Glutamatergic neuron (in vitro differentiated cells): Measurements from ENCODE around the gene RTN4RL2. TPM values are rescaled to one million over a fixed set of nuclear protein-coding genes. Genes with fewer than 3 reads are reported as not detected.

ENCODE experiments used
- DNase-seq: peaks from one replicate; pipeline ENCODE4 v3.0.0; 2022
- H3K27ac Mint-ChIP-seq: one replicate; pipeline ENCODE4 v1.8.0; 2020; ENCODE audit warnings: mild to moderate bottlenecking, mixed read lengths, inconsistent platforms; ENCODE audit not compliant: unreplicated experiment
- H3K27me3 Mint-ChIP-seq: one replicate; pipeline ENCODE4 v1.8.0; 2020; ENCODE audit warnings: mild to moderate bottlenecking, moderate library complexity, mixed read lengths, inconsistent platforms; ENCODE audit not compliant: unreplicated experiment
- H3K36me3 Mint-ChIP-seq: one replicate; pipeline ENCODE4 v1.8.0; 2020; ENCODE audit warnings: mild to moderate bottlenecking, mixed read lengths, inconsistent platforms; ENCODE audit not compliant: unreplicated experiment
- H3K4me1 Mint-ChIP-seq: one replicate; pipeline ENCODE4 v1.8.0; 2020; ENCODE audit warnings: mild to moderate bottlenecking, low read depth, mixed read lengths, inconsistent platforms; ENCODE audit not compliant: unreplicated experiment
- H3K4me3 Mint-ChIP-seq: one replicate; pipeline ENCODE4 v1.8.0; 2020; ENCODE audit warnings: mild to moderate bottlenecking, mixed read lengths, inconsistent platforms; ENCODE audit not compliant: unreplicated experiment
- H3K9me3 Mint-ChIP-seq: one replicate; pipeline ENCODE4 v1.8.0; 2020; ENCODE audit warnings: mild to moderate bottlenecking, moderate library complexity, mixed read lengths, inconsistent platforms; ENCODE audit not compliant: unreplicated experiment
- total RNA-seq: library from RNA; stranded (reverse); fragmentation: NEBNext Ultra II Directional; extraction: Animal tissue kit (Norgen Biotek cat#: 25700); gene quantifications from one replicate; pipeline ENCODE4 v1.2.1, GENCODE V29; 2021; ENCODE audit not compliant: unreplicated experiment
- TF ChIP-seq, protein P1 (sequence below): fragments of 200-600 bp; sonication (generic); IDR thresholded peaks from one replicate; pipeline ENCODE4 v1.5.0; 2021; ENCODE audit not compliant: partially characterized antibody, unreplicated experiment

RTN4RL2 gene
- total RNA-seq, 1 donor from 2014 or later: 119 TPM

- TF ChIP-seq, protein P1, sequence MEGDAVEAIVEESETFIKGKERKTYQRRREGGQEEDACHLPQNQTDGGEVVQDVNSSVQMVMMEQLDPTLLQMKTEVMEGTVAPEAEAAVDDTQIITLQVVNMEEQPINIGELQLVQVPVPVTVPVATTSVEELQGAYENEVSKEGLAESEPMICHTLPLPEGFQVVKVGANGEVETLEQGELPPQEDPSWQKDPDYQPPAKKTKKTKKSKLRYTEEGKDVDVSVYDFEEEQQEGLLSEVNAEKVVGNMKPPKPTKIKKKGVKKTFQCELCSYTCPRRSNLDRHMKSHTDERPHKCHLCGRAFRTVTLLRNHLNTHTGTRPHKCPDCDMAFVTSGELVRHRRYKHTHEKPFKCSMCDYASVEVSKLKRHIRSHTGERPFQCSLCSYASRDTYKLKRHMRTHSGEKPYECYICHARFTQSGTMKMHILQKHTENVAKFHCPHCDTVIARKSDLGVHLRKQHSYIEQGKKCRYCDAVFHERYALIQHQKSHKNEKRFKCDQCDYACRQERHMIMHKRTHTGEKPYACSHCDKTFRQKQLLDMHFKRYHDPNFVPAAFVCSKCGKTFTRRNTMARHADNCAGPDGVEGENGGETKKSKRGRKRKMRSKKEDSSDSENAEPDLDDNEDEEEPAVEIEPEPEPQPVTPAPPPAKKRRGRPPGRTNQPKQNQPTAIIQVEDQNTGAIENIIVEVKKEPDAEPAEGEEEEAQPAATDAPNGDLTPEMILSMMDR: peak; percentile 95
- peak; percentile 78 for DNase-seq
- peaks cover 23% of the 10 kb centered on the region for H3K9me3 Mint-ChIP-seq
- peak overlapping the region; percentile 93 for H3K4me3 Mint-ChIP-seq
- H3K36me3 Mint-ChIP-seq: no peaks in the 10 kb centered on the region
- peaks cover 22% of the 10 kb centered on the region for H3K27me3 Mint-ChIP-seq
- H3K27ac Mint-ChIP-seq: peak overlapping the region; percentile 72
- peaks cover 17% of the 10 kb centered on the region for H3K4me1 Mint-ChIP-seq
Observed at GRCh38 chr11:57458410-57459163, 1.7 kb upstream of the RTN4RL2 start.

GRCh38 chr11:57459164-57460021 is 935 bp upstream of the RTN4RL2 start:
- DNase-seq: peak; percentile 34
- Mint-ChIP-seq H3K36me3 (no peaks in the 10 kb centered on the region), H3K27me3 (peaks cover 22% of the 10 kb centered on the region), H3K4me1 (peaks cover 23% of the 10 kb centered on the region), H3K4me3 (peak overlapping the region; percentile 97), H3K9me3 (peaks cover 28% of the 10 kb centered on the region), H3K27ac (peak overlapping the region; percentile 83)
- TF ChIP-seq, protein P1: no peak

DNA sequence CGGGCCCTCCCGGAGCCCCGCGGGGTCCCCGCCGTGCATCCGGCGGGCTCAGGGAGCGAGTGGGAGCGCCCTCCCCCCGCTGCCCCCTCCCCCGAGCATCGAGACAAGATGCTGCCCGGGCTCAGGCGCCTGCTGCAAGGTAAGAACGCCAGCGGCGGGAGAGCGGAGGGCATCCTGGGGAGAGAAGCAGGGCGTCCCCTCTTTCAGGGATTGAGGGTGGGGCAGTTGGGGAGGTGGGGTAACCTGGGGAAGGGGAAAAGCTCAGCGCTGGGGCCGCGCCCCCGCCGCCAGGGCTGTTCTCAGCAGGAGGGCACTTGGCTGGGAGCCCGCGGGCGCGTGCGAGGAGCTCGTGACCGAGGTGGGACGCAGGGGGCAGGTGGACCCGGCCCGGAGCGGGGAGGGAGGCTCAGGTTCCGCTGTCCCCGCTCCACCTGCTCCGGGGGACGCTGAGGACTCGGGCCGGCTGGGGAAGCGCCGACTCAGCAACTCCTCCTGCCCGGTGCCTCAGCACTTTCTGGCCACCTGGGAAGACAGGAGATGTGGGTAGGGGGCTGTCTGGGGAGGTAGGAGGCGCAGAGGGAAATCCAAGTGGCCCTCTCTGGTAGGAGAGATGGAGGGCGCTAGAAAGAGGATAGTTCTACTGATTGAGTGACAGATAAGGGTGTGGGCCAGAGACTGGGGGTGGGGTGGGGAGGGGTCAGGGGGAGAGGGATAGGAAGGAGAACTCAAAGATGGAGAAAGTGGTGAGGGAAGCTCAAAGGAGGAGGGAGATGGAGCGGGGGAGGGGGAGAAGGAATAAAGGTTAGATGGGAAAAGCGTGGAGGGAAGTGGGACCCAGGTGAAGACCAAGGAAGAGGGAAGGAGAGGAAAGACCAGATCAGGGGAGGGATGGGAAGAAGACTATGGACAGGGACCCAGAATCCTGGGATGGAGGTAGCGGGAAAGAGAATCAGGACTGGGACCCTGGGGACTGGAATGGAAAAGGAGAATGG is 726 bp downstream of the RTN4RL2 start:
- peaks cover 22% of the 10 kb centered on the region for H3K27me3 Mint-ChIP-seq
- no peaks in the 10 kb centered on the region for H3K36me3 Mint-ChIP-seq

GRCh38 chr11:57461841-57462489 is 1.6 kb downstream of the RTN4RL2 start:
- TF ChIP-seq, protein P1: no peak
- peaks cover 20% of the 10 kb centered on the region for H3K27me3 Mint-ChIP-seq
- peak overlapping the region; percentile 99 for H3K27ac Mint-ChIP-seq
- DNase-seq: no peak
- peaks cover 26% of the 10 kb centered on the region for H3K4me1 Mint-ChIP-seq
- H3K9me3 Mint-ChIP-seq: peaks cover 30% of the 10 kb centered on the region
- H3K36me3 Mint-ChIP-seq: no peaks in the 10 kb centered on the region
- H3K4me3 Mint-ChIP-seq: peak overlapping the region; percentile 91

More for the DNA sequence above, 726 bp downstream of the RTN4RL2 start:
- H3K9me3 Mint-ChIP-seq: peaks cover 31% of the 10 kb centered on the region
- peaks cover 26% of the 10 kb centered on the region for H3K4me1 Mint-ChIP-seq
- peak; percentile 33 for DNase-seq
- peak overlapping the region; percentile 91 for H3K4me3 Mint-ChIP-seq
- TF ChIP-seq, protein P1: no peak
- H3K27ac Mint-ChIP-seq: peak overlapping the region; percentile 99
